ENCODE data around the gene ADIPOR2.

DNA sequence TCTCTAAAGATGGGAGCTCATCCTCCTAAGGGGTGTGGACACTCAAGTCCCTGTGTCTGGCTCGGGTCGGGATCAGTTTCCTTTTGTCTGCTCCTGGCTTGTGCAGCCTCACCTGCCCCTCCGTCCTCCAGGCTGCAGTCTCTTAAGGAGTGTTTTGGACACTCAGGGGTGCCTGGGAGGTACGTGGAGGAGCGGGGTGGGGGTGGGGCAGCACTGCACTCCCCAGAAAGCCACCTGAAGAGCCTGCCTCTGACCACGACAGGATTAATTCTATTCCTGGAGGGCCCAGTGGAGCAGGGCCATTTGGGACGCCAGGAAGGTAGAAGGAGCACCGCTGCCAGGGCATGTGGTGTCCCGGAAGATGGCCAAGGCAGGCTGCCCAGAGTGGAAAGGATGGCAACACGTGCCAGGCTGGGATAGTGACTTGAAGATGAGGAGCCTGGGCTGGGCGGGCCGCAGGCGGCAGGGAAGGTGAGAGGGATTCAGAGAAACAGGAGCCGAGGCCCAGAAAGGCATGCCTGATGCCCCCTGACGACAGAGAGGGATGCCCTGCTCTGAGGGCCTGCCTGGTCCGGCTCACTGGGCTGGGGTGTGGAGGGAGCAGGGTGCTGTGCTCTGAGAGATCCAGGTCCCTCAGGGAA is 114.7 kb downstream of the ADIPOR2 start:
- TF ChIP-seq, protein P1, sequence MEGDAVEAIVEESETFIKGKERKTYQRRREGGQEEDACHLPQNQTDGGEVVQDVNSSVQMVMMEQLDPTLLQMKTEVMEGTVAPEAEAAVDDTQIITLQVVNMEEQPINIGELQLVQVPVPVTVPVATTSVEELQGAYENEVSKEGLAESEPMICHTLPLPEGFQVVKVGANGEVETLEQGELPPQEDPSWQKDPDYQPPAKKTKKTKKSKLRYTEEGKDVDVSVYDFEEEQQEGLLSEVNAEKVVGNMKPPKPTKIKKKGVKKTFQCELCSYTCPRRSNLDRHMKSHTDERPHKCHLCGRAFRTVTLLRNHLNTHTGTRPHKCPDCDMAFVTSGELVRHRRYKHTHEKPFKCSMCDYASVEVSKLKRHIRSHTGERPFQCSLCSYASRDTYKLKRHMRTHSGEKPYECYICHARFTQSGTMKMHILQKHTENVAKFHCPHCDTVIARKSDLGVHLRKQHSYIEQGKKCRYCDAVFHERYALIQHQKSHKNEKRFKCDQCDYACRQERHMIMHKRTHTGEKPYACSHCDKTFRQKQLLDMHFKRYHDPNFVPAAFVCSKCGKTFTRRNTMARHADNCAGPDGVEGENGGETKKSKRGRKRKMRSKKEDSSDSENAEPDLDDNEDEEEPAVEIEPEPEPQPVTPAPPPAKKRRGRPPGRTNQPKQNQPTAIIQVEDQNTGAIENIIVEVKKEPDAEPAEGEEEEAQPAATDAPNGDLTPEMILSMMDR (IDR thresholded peaks at IDR 0.05), result no peak
- no peak for TF ChIP-seq POLR2AphosphoS5 (IDR thresholded peaks at IDR 0.05; ENCODE audit: insufficient read depth in 1 of 2, low read depth in 1 of 2)
